UCSD-AML1 (cell line): ENCODE measurements around the gene C11orf58.

Experiments
- DNase-seq: peaks from one replicate; lab custom pipeline; 2025; ENCODE audit not compliant: unreplicated experiment; lab: John Stamatoyannopoulos, UW

The C11orf58 gene

DNA sequence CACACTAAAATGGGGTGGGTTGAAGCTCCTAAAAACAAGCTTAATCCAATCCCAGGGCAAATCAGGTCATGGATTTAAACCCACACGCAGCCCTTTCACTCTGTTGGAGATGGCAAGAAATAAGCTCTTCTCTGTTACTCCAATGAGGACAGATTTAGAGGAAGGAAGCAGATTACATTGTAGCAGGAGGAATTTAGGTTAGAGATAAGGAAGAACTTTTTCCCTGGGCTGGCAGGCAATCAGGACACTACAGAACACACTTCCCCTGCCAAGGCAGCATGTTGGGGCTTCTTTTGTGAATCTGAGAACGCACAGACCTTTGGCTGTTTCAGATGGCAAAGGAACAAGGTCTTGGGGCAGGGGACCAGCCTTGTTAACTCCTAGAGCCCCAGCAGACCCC, 46.2 kb downstream of the C11orf58 start:
- DNase-seq, result no peak

DNA sequence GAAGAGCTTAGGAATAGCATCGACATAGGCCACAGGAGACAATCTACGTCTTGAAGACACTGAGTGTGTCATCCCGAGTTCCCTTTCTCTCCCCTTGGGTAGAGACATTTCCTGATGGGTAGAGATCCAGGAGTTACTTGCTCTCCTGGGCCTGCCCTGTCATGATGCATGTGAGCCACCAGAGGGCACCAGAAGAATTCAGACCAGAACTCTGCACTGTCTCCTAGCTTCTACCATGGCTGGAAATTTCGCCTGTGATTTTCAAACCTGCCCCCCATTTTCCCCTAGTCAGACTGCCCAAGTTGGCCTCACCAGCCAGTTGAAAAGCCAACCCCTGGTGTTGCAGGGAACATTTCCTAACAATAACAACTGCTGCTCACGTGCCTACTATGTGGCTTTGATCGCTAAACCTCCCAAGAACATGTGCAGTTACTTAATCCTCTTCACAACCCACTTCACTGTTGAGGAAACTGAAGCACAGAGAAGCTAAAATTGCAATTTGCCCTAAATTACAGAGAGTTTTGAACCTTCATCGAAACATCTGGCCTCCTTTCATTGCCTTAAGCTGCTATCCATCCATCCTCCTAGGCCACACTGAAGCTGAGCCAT, 47.2 kb downstream of the C11orf58 start:
- DNase-seq, result peak; percentile 57

DNA sequence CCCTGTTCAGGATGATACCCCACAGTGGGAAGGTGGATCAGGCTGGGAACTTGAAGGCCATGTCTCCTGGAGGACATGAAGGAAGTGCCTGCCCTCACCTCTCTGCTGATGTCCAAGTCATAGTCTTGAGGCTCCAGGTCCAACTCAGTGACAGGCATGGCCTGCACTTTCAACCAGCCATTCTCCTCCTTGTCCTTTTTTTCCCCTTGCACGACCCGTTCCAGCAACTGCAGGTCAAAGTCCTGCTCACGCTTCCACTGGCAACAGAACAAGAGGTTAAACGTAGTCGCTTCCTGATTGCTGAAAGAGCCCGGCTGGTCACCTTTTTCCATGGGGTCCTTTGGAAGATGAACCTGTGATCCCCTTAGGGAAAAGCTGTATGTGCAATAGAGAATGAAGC, 47.7 kb downstream of the C11orf58 start:
- DNase-seq, result no peak

DNA sequence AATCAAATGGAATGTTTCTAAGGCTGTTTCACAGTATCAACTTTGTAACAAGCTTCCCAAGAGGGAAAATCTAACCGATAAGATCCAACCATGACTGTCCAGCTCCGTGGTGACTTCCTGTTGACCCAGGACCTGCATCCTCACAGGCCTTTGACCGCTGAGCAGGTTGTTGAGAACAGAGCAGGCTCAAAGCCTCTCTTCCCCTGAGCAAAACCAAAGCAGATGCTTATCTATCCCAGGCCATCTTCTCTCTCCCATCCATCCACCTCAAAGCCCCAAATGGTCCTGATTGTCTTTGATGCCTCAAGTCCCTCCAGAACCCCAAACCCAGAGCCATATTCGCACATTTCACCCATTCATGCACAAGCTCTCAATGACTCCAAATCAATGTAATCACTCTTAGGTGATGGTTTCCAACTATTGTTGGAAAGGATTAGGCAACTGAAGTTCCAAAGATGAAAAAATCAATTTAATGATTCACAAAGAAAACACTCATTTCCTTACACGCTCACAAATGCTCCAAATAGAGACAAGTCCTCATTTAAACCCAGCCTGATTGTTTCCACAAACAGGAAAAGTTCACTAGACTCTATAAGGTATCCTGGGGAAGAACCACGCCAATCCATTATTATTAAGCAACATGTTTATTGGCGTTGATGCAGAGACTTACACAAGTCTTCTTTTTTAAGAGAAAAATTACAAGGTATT, 48.7 kb downstream of the C11orf58 start:
- no peak for DNase-seq

DNA sequence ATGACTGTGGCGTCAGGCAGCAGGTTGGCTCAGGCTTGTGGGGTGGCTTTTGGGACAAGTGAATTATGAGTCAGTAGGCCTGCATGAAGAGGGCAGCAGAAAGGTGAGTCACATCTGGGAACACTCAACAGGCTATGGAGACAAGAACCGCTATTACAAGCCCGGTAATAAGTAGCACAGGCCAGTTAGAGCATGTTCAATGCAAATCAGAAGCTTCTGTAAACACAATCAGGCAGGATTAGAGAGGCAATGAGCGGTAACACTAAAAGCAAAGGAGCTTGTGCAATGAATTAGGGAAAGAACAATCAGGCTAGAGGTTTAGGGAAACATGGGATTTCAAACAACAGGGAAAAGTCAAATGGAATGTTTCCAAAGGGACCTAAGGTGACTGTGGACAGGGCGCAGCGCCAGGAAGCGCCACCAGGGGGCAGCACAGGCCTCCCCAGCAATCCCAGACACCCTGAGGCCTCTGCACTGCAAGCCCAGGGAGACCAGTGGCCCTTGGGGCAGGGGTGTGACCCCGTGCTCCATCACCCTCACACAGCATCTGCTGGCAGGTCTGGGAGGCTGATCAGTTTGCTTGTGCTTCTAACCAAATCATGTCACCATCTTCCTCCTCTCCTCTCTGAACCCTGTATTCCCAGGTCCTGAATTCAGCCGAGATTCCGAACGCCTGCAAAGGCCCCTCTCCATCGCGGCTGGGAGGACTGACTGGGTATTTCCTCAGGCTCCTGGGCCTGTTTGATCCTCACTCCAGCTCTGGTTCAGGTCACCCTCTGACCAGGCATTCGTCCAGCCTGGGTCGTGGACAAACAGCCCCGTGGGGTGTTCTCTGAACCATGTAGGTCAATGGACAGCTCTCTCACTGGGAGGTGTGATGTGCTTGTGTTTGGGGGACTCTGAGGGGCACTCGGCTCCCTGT, 50.0 kb downstream of the C11orf58 start:
- peak; percentile 79 for DNase-seq

DNA sequence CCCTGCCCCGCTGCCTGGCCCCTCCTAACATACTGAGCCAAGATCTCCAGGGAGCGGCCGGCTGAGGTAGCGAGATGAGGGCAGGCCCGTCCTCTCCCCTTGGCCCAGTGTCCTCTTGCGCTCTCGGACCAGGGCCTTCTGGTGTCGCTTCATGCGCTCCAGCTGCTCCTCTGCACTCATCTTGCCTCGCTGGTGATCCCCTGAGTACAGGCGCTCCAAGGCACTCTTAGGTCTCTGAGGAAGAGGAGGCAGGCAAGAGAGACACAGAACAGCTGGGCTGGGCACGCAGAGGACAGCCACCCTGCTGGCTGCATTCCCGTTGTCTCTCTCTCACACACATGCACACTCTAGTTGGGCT, 50.6 kb downstream of the C11orf58 start:
- DNase-seq, result no peak

DNA sequence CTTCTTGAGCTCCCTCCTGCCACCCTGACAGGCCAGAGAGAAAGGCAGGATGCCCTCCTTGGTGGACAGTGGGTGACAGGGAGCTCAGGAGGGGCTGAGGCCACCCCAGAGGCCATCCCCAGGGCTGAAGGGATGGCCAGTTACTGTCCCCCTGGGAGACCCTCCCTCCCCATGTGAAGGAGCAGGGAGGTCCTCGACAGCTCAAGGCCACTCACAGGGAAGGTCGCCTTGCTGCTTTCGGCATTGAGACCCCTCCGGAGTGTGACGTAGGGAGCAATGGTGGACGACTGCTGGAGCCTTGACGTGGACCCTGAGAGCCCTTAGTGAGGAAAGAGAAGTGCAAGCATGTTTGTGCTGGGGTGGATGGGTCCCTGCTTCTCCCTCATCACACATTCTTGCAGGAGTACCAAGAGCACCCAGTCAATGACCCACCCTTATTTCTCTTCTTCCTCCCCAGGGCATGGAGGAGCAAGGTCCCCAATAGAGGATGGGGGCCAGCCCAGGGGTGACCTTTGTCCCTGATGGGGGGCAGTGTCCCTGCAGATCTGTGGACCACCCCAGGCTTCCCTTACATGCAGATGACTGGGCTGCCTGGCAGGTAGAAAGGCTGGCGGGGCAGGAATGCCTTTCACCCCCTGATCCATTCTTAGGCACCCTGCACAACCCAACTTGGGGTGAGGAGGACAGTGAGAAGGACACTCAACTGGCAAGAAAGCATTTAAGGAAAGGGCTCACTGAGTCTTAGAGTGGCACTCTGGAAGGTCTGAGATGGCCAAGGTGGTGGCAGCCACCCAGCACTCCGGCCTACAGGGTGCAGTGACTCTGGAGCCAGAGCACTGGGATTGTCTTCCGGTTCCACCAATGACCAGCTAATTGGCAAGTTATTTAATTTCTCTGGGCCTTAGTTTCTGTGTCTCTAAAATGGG, 51.4 kb downstream of the C11orf58 start:
- DNase-seq, result no peak

DNA sequence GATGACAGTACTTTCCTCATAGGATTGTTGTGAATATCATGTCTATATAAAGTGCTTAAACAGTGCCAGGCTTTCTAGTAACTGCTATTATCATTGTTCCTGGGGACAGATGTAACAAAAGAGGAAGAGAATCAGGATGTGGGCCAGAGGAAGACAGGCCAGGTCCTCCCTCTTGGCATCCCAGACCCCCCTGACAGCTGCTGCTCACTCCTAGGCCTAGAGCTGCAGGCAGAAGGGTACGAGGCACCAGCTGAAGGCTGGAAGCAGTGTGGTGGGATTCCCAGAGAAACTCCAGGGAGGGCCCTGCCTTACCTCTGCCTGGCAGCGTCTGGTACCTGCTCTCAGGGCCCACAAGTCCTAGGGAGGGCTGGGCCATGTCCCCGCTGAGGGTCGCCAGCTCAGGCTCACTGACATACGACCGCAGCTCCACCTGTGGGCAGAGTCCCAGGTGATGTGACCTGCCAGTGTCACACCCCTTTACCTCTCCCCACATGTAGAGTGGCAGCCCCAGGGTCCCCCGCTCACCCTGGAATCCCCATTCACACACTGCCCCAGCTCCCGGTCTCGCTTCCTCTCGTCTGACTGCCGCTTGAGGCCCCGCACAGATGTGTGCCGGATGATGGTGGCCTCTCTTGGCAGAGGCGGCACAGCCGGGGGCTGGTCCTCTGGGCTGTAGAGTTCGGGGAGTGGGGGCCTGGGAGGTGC, 52.2 kb downstream of the C11orf58 start:
- DNase-seq, result peak; percentile 31

DNA sequence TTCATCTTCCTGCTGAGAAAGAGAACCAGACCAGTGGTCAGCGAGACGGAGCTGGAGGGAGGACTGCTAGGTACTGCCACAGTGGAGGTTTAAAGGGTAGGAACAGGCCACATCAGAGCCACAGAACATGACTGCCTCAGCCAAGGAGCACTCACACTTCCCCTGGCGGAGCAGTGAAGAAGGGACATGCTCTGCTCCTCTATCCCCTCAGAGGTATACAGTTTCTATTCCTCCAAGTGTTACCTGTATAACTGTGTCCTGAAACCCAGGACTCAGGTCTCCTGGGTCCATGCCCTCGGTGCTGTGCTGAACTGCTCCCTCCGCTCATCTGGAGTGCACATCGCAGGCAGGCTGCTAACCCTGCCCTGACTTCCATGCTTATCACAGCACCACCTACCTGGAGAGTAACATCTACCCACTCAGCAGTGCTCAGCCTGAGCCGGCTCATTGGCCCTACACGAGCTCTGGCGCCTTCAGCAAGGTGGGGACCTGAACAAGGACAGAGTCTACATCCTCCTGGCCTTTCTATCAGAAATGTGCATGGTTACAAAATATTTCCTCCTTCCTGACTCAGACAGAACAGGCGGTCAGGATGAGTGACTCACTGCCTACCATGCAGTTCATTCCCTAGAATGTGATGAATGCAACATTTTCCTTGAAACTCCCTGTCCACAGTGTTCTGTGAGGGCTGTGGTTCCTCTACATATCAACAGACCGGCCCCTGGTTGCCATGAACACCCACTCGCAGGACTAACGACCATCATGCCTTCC, 52.9 kb downstream of the C11orf58 start:
- DNase-seq, result peak; percentile 45

DNA sequence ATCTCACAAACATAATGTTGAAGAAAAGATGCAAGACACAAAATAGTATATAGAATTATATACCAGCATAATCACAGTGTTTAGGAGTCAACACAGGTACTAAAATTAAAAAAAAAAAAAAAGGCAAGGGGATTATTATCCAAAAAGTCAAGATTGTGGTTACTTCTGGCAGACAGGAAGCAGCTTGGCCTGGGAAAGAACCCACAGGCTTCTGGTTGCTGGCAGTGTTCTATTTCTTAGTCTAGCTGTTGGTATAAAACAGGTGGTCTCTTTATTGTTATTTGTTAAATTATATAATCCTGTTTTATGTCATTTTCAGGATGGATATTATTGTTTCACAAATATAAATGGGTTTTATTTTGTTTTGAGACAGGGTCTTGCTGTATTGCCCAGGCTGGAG, 54.0 kb downstream of the C11orf58 start:
- DNase-seq, result no peak

DNA sequence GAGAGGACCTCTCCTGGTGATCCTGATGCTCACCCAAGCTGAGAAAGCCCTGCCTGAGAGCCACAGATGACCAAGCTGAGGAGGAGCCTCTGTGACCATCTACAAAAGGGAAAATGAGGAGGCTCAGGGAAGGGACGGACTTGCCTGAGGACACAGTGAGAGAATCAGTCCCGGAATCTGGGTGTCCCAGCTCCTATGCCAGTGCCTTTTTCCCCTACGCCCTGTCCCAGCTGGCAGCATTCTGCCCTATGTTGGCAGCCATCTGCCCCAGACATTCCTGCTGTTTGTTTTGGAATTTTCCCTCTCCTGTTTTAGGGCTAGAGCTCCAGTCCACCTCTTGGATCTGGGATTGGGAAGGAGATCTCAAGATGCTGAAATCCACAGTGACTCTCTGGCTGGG, 54.6 kb downstream of the C11orf58 start:
- no peak for DNase-seq

DNA sequence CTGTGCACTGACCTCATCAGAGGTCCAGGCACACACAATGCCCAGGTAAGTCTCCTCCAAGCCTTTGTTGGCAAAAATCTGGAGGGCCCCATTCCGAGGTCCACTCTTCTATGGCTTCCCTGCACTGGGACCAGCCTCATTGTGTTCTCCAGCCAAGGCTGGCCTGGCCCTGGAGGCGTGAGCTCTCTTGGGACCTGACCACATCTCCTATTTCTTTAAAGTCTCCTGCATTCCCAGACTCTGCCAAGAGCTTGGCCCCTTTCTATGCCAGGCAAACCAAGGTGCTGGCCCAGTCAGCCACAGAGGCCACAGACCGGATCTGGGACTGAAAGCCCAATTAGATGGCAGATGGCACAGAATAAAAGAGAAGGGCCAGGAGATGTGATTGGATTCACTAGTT, 55.1 kb downstream of the C11orf58 start:
- DNase-seq, result no peak

DNA sequence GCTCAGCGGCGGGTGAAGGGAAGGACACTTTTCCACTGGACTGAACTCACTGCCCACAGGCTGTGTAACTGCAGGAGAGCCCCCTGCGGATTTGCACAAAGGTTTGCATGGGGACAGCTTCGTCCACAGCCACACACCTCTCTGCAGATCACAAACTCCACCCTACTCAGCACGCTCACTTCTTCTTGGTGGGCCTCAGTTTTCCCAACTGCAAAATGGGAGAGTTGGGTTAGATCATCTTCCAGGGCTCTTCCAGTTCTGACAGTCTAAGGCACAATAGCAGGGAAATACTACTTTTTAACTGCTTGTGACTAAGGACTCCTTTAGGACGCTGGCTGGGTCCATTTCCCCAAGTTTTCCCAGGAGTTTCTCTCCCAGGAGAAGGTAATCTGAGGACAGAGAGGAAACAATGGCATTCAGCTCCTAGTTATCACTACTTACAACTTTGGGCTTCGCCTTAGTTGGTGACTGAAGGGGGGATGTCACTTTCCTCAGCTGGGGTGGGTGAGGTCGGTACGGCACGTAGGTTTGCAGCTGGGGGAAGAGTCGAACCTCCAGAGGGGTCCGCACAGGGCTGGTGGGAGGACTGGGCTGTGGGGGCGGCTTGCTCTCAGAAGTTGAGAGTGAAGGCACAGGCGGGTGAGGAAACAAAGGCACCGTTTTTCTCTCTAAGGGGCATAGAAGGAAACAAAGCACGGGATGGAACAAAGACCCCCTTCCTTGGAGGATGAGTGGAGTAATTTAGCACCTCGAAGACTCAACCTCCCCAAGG, 55.8 kb downstream of the C11orf58 start:
- no peak for DNase-seq

DNA sequence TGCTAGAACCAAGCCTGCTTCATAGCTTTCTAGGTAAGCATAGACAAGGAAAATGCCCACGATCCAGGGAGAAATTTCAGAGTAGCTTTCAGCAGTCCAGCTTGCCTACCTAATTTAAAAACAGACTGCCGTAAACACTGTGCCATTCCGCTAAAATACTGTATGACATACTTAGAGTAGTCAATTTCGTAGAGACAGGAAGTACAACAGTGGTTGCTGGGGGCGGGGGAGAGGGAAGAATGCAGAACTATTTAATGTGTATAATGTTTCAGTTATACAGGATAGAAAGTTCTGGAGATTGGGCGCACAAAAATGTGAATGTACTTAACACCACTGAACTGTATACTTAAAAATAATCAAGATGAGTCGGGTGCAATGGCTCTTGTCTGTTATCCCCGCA, 56.7 kb downstream of the C11orf58 start:
- peak; percentile 50 for DNase-seq

DNA sequence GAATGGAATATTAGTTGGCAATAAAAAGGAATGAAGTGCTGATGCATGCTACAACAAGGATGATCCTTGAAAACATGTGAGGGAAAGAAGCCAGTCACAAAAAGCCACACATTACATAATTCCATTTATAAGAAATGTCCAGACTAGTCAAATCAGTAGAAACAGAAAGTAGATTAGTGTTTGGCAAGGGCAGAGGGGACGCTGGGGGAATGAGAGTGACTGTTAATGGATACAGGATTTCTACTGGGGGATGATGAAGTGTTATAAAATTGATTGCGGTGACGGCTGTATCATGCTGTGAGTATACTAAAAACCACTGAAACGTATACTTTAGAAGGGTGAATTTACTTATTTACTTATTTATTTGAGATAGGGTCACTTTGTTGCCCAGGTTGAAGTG, 57.9 kb downstream of the C11orf58 start:
- no peak for DNase-seq

DNA sequence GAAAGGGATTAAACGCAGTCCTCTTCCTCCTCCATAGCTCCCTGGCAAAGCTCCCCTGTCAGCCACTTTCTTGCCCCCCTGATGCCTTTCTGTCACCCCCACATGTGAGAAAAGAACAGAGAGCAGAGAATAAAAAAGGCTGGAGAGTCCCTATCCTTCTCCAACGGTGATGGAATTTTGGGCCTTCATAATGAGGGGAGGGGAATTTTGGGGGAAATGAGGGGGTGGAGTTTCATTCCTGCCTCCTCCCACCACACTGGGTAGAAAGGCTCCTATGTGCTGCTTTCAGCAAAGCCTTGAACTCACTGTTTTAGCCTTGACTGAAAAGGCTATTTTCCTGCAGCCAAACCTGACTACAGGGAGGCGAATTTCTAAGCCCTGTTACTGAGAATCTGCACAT, 59.3 kb downstream of the C11orf58 start:
- no peak for DNase-seq

DNA sequence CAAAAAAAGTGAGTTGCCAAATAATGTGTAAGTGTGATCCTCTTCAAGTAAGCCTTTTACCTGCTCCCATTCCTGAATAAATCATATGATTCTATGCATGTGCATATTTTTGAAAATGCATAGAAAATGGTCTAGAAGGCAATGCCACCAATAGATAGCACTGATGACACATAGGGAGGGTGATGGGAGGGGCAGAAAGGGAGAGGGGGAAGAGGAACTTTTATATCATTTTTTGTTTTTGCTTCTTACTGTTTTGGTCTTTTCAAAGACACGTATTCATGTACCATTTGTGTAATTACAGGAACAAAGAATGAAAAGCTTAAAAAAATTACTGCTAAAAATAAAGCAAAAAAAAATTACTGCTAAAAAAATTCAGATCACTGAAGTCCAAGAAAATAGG, 60.8 kb downstream of the C11orf58 start:
- no peak for DNase-seq

DNA sequence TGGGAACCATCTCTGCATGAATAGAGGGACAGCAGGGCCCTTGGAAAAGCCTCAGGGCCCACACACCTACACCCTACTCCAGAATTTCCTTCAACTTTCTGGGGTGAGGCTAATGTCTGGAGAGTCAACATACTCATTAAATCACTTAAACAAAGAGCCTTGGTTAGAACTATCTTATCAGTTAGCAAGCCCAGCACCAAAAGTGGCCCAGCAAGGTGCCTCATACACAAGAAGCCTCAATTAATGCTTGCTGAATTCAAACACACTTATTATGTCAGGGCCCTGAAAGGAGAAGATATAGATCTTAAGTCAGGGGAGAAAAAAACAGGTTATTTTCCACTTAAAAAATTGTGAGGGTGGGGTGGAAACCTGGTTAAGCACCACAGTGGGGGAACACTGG, 61.4 kb downstream of the C11orf58 start:
- no peak for DNase-seq

DNA sequence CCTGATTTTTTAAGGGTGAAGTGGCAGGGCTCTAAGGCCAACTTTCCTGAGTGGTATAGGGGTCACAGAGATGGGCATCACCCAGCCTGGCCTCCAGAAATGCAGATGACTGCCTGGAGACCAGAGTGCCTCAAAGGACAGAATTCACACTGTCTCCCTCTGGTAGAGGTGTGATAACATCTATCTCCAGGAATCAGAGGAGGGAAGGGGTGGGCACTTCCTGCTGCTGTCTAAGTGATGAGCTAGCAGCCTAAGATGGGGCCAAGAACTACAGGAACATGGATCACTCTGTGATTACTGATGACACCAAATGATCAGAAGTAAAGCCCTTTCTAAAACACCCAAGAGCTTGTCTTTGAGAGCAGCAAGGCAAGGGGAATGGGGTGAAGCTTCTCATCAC, 61.9 kb downstream of the C11orf58 start:
- no peak for DNase-seq
